Esophagus squamous epithelium (tissue), 4 donors: Measurements from ENCODE around the gene ARHGAP40.

Experiments
- POLR2A ChIP-seq, 4 donors: fragments of 450-650 bp; IDR thresholded peaks; one replicate each; pipeline ENCODE4 v1.6.1; 2017; ENCODE audit warnings: antibody characterized with exemption in 4 of 4, mild to moderate bottlenecking in 4 of 4, moderate library complexity in 3 of 4
- TF ChIP-seq, protein P1 (sequence below), 6 experiments: fragments of 450-650 bp in 4 of 6; fragments of 200-600 bp in 2 of 6; sonication (generic) in 2 of 6; IDR thresholded peaks; one replicate each; pipeline ENCODE4 v1.5.1; 2016 to 2019; ENCODE audit warnings: antibody characterized with exemption in 6 of 6, mild to moderate bottlenecking in 4 of 6, moderate library complexity in 4 of 6

DNA sequence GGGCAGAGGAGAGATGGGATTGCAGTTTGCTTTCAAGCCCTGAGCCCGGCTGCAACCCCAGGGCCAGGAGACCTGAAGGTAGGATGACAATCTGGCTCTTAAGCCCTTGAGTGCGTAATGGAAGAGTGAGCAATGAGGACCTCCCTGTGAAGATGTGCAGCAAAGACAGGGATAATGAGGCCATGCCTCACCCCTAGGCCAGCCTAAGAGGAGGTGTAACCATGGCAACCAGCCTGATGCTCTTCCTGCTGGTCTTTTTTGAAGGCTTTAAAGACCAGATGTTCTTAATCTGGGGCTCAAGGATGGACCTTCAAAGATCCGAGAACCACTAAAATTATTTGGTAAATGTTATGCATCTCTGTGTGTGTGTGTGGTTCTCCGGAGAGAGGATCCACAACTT, 8.2 kb downstream of the ARHGAP40 start:
- no peak for TF ChIP-seq POLR2A (IDR thresholded peaks at IDR 0.05)
- TF ChIP-seq, protein P1, sequence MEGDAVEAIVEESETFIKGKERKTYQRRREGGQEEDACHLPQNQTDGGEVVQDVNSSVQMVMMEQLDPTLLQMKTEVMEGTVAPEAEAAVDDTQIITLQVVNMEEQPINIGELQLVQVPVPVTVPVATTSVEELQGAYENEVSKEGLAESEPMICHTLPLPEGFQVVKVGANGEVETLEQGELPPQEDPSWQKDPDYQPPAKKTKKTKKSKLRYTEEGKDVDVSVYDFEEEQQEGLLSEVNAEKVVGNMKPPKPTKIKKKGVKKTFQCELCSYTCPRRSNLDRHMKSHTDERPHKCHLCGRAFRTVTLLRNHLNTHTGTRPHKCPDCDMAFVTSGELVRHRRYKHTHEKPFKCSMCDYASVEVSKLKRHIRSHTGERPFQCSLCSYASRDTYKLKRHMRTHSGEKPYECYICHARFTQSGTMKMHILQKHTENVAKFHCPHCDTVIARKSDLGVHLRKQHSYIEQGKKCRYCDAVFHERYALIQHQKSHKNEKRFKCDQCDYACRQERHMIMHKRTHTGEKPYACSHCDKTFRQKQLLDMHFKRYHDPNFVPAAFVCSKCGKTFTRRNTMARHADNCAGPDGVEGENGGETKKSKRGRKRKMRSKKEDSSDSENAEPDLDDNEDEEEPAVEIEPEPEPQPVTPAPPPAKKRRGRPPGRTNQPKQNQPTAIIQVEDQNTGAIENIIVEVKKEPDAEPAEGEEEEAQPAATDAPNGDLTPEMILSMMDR (IDR thresholded peaks at IDR 0.05) = no peak
